CD4-positive, CD25-positive, alpha-beta regulatory T cell (primary cell): ENCODE results near the gene VPREB3. TPM values are rescaled to one million over a fixed set of nuclear protein-coding genes. Genes with fewer than 3 reads are reported as not detected.

Source experiments
- ATAC-seq, 2 donors: fragments of 150-1000 bp; cut with Tn5 transposase; one replicate each; pipeline ENCODE4 v1.10.0; 2021; ENCODE audit warnings: low read depth in 2 of 2, moderate number of reproducible peaks in 2 of 2, moderate library complexity in 1 of 2
- DNase-seq, 3 donors: peaks; one replicate each; pipeline versions ENCODE4 v3.0.0 to v3.0.0-alpha.2; 2012 to 2022; ENCODE audit warnings: mixed read lengths in 1 of 3
- H3K27ac ChIP-seq: one replicate; pipeline ENCODE4 v1.7.0; 2013; ENCODE audit warnings: mild to moderate bottlenecking, low read length; ENCODE audit not compliant: insufficient read depth, poor library complexity, severe bottlenecking
- H3K27me3 ChIP-seq: one replicate; pipeline ENCODE4 v1.7.0; 2013; ENCODE audit warnings: low read length; ENCODE audit not compliant: control insufficient read depth, insufficient read depth
- H3K36me3 ChIP-seq: one replicate; pipeline ENCODE4 v1.7.0; 2013; ENCODE audit warnings: mild to moderate bottlenecking, low read length, moderate library complexity; ENCODE audit not compliant: control insufficient read depth, insufficient read depth
- H3K4me1 ChIP-seq: 2 replicates; pipeline ENCODE4 v1.7.0; 2013; ENCODE audit warnings: mild to moderate bottlenecking, low read length; ENCODE audit not compliant: insufficient read depth, control insufficient read depth, poor library complexity, severe bottlenecking
- H3K4me3 ChIP-seq: one replicate; pipeline ENCODE4 v1.7.0; 2013; ENCODE audit warnings: low read depth, mild to moderate bottlenecking, low read length, moderate library complexity
- H3K9me3 ChIP-seq, 2 experiments: 1 replicate in 1 of 2; 2 replicates in 1 of 2; pipeline ENCODE4 v1.7.0; 2013; ENCODE audit warnings: low read length in 2 of 2, mild to moderate bottlenecking in 1 of 2, moderate library complexity in 1 of 2; ENCODE audit not compliant: control insufficient read depth in 2 of 2
- H3K27ac Mint-ChIP-seq, 3 donors: one replicate each; pipeline ENCODE4 v1.8.0; 2020 to 2022; ENCODE audit warnings: mild to moderate bottlenecking in 3 of 3, mixed read lengths in 3 of 3, moderate library complexity in 2 of 3
- H3K27me3 Mint-ChIP-seq: one replicate; pipeline ENCODE4 v1.8.0; 2022; ENCODE audit warnings: mild to moderate bottlenecking, mixed read lengths
- H3K36me3 Mint-ChIP-seq: one replicate; pipeline ENCODE4 v1.8.0; 2020; ENCODE audit warnings: mixed read lengths
- H3K4me1 Mint-ChIP-seq, 4 donors: one replicate each; pipeline ENCODE4 v1.8.0; 2020 to 2022; ENCODE audit warnings: mixed read lengths in 4 of 4, mild to moderate bottlenecking in 1 of 4
- H3K4me3 Mint-ChIP-seq, 4 donors: one replicate each; pipeline ENCODE4 v1.8.0; 2020 to 2022; ENCODE audit warnings: mild to moderate bottlenecking in 4 of 4, mixed read lengths in 4 of 4, moderate library complexity in 3 of 4
- H3K9me3 Mint-ChIP-seq, 7 donors: one replicate each; pipeline ENCODE4 v1.8.0; 2020 to 2022; ENCODE audit warnings: mixed read lengths in 7 of 7, mild to moderate bottlenecking in 3 of 7, moderate library complexity in 2 of 7
- polyA plus RNA-seq, 4 donors: library from polyadenylated mRNA; unstranded; fragments of 300-500 nt; fragmentation: Illumina TruSeq; gene quantifications; one replicate each; pipeline ENCODE4 v1.2.3, GENCODE V29; 2021
- total RNA-seq: library from RNA; stranded (reverse); gene quantifications from one replicate; pipeline ENCODE4 v1.2.3, GENCODE V29; 2022

VPREB3 gene
- total and polyA plus RNA-seq, 5 donors from 2014 or later = 0.74 to 4.5 (median 1.5) TPM; not detected in 1

DNA sequence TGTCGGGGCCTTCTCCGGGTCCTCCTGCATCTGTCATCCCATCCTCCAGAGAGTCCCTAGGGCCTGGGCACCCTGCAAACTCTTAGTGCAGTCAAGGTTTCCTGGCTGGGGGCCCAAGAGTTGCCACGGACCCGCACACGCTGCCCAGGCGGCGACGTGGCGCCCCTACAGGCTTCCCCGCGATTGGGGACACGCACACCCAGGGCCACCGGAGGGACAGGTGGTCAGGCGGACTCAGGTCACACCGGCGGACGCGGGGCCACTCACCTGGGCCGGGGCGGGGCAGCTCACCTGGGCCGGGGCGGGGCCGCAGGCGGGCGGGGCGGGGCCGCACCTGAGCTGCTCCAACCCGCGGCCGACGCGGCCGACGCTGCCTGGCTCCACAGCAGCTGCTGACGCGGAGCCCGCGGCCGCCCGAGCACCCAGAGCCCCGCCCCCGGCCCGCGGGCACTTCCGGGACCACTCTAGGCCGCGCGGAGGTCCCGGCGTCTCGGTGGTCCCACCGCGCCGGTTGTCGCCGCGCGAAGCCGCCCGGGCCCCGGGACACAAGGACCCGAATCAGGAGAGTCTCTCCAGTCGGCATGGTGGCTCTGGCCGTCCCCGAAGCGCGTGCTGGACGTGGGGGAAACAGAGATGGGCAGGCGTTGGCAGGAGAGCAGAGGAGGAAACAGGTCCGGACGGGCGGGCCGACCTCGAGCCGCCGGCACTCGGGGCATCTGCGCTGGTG is 3.3 kb downstream of the VPREB3 start, which contains the start of gene ZNF70:
Gene ZNF70, minus strand, starts transcription at position 399 of the 727 bp plus-strand sequence. CDS start 5,972 bp downstream, outside the sequence.
- Histone ChIP-seq H3K4me3 (peak within 1 kb of the TSS; percentile 74), H3K4me1 (peaks cover 14% of the 10 kb centered on the region), H3K27me3 (no peaks in the 10 kb centered on the region), H3K36me3 (no peaks in the 10 kb centered on the region), H3K9me3 (no peaks in the 10 kb centered on the region), H3K27ac (peak within 1 kb of the TSS; percentile 43)
- peak within 1 kb of the TSS; percentile 72 to 85 (median 82) for H3K27ac Mint-ChIP-seq
- H3K36me3 Mint-ChIP-seq = peaks cover 6% of the 10 kb centered on the region
- peak within 1 kb of the TSS; percentile 81 to 88 (median 86) for H3K4me3 Mint-ChIP-seq
- peaks cover 0 to 4% (median 0%) of the 10 kb centered on the region in 7 donors for H3K9me3 Mint-ChIP-seq
- peaks cover 7% of the 10 kb centered on the region for H3K27me3 Mint-ChIP-seq
- DNase-seq = peak; percentile 80 to 91 (median 88)
- H3K4me1 Mint-ChIP-seq = peaks cover 0 to 15% (median 10%) of the 10 kb centered on the region in 4 donors
- ATAC-seq = peak; percentile 97 to 99

DNA sequence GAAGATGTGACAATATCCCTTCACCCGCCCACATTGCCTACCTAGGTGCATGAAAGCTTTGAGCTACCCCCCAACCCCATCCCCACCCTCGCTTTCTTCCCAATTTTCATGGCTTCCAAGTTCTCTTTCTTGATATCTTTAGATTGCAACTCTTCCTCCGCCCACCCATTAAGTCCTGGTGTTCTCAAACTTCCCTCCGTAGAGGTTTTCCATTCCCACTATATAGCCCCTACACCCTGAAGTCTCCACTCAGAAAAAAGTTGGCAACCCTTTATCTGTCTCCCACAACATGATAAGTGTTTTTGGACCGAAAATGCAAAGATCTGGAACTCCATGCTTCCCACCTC is 3.9 kb downstream of the VPREB3 start:
- H3K27me3 ChIP-seq = no peaks in the 10 kb centered on the region
- Mint-ChIP-seq H3K9me3 (peaks cover 0 to 4% (median 0%) of the 10 kb centered on the region in 7 donors), H3K4me3 (peak overlapping the region; percentile 78 to 86 (median 80)), H3K36me3 (peaks cover 8% of the 10 kb centered on the region), H3K27me3 (peaks cover 7% of the 10 kb centered on the region), H3K27ac (peak overlapping the region; percentile 15 to 85 (median 82)), H3K4me1 (peaks cover 0 to 15% (median 9%) of the 10 kb centered on the region in 4 donors)
- peaks cover 14% of the 10 kb centered on the region for H3K4me1 ChIP-seq
- no peak for DNase-seq
- H3K27ac ChIP-seq = peak overlapping the region; percentile 43
- H3K9me3 ChIP-seq = no peaks in the 10 kb centered on the region
- ATAC-seq = no peak
- peak overlapping the region; percentile 74 for H3K4me3 ChIP-seq
- no peaks in the 10 kb centered on the region for H3K36me3 ChIP-seq

DNA sequence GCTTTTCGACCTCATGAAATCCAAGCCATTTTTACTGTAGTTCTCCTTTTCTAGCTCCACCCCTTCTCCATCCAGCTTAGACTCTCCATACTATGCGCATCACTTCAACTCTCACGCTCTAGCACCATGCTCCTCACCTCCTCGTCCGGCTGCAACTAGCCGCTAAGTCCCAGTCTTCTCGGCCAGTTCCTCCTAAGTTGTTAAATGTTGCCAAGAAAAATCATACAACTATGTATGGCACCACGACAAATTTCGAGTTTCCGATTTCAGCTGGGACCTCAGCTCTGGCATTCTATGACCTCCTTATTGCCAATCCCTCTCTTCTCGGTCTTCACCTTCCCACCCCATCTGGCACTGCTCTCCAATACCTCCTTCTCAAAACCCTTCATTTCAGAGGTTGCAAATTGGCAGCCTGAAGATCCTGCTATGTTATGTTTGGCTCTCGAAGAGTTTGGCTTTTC is 4.4 kb downstream of the VPREB3 start:
- no peak for ATAC-seq
- Histone ChIP-seq H3K36me3 (no peaks in the 10 kb centered on the region), H3K4me3 (peak overlapping the region; percentile 74), H3K27ac (no peak overlapping the region), H3K27me3 (no peaks in the 10 kb centered on the region), H3K9me3 (no peaks in the 10 kb centered on the region), H3K4me1 (peaks cover 14% of the 10 kb centered on the region)
- peak overlapping the region; percentile 78 to 86 (median 80) for H3K4me3 Mint-ChIP-seq
- H3K4me1 Mint-ChIP-seq = peaks cover 0 to 15% (median 9%) of the 10 kb centered on the region in 4 donors
- DNase-seq = no peak
- H3K27me3 Mint-ChIP-seq = peaks cover 7% of the 10 kb centered on the region
- peaks cover 0 to 4% (median 0%) of the 10 kb centered on the region in 7 donors for H3K9me3 Mint-ChIP-seq
- peak overlapping the region in 1 of 3 donors; percentile 15 for H3K27ac Mint-ChIP-seq
- peaks cover 13% of the 10 kb centered on the region for H3K36me3 Mint-ChIP-seq

- H3K27ac Mint-ChIP-seq = no peak overlapping the region
- ATAC-seq (no peak), DNase-seq (no peak)
- H3K4me3 ChIP-seq = no peak overlapping the region
- H3K9me3 ChIP-seq = peaks cover 2 to 4% of the 10 kb centered on the region in 2 experiments
- peaks cover 19% of the 10 kb centered on the region for H3K36me3 ChIP-seq
- peaks cover 29% of the 10 kb centered on the region for H3K36me3 Mint-ChIP-seq
- H3K27me3 Mint-ChIP-seq = peaks cover 4% of the 10 kb centered on the region
- H3K27ac ChIP-seq = no peak overlapping the region
- peaks cover 8% of the 10 kb centered on the region for H3K4me1 ChIP-seq
- H3K4me1 Mint-ChIP-seq = peaks cover 0 to 12% (median 5%) of the 10 kb centered on the region in 4 donors
- peak overlapping the region in 1 of 4 donors; percentile 58 for H3K4me3 Mint-ChIP-seq
- no peaks in the 10 kb centered on the region for H3K27me3 ChIP-seq
- H3K9me3 Mint-ChIP-seq = peaks cover 0 to 4% (median 0%) of the 10 kb centered on the region in 7 donors
Observed at GRCh38 chr22:23745791-23746190, 8.4 kb downstream of the VPREB3 start.

DNA sequence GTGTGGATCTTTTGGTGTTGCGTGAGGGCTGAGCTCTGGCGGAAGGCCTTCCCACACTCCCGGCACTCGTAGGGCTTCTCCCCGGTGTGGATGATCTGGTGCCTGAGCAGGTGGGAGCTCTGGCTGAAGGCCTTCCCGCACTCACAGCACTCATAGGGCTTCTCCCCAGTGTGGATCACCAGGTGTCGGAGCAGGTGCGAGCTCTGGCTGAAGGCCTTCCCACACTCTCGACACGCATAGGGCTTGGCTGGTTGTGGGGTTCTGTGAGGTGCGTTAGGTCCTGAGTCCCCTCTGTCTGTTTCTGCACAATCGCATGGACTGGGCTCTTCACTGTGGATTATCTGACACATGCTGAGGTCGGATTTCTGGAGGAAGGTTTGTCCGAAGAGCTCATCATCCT is 9.7 kb downstream of the VPREB3 start:
- Mint-ChIP-seq H3K36me3 (peaks cover 24% of the 10 kb centered on the region), H3K4me1 (peaks cover 0 to 3% (median 0%) of the 10 kb centered on the region in 4 donors), H3K9me3 (peaks cover 0 to 4% (median 0%) of the 10 kb centered on the region in 7 donors), H3K4me3 (no peak overlapping the region), H3K27me3 (no peaks in the 10 kb centered on the region), H3K27ac (no peak overlapping the region)
- ATAC-seq (no peak), DNase-seq (no peak)
- Histone ChIP-seq H3K27me3 (no peaks in the 10 kb centered on the region), H3K4me1 (no peaks in the 10 kb centered on the region), H3K4me3 (no peak overlapping the region), H3K27ac (no peak overlapping the region), H3K36me3 (peaks cover 19% of the 10 kb centered on the region), H3K9me3 (peaks cover 2 to 4% of the 10 kb centered on the region in 2 experiments)

- no peak for ATAC-seq
- Histone ChIP-seq H3K27me3 (no peaks in the 10 kb centered on the region), H3K9me3 (peaks cover 2 to 4% of the 10 kb centered on the region in 2 experiments), H3K4me1 (no peaks in the 10 kb centered on the region), H3K4me3 (no peak overlapping the region), H3K36me3 (peaks cover 19% of the 10 kb centered on the region), H3K27ac (no peak overlapping the region)
- H3K27ac Mint-ChIP-seq = no peak overlapping the region
- no peak for DNase-seq
- H3K36me3 Mint-ChIP-seq = peaks cover 24% of the 10 kb centered on the region
- H3K9me3 Mint-ChIP-seq = peaks cover 0 to 4% (median 0%) of the 10 kb centered on the region in 7 donors
- H3K4me3 Mint-ChIP-seq = no peak overlapping the region
- no peaks in the 10 kb centered on the region for H3K27me3 Mint-ChIP-seq
- H3K4me1 Mint-ChIP-seq = peaks cover 0 to 3% (median 0%) of the 10 kb centered on the region in 4 donors
Observed at GRCh38 chr22:23744001-23744400, 10.2 kb downstream of the VPREB3 start.

DNA sequence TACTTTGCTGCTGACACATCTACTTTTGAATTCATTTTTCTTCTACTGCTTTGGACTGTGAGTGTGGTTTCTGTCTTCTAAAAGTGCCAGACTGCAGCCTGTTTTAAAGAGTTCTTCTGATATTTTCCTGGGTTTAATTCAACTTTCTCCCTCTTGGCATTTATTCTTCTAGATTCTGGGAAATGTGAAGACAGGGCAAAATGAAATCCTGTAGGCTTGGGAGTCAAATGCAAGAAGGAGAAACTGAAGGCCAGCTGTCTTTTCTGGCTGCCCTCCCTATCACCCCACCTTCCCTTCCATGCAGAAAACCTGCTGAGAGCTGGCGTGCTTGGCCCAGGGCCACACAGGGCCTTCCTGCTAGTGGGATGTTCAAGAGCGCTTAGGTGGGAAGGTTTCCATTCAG is 10.9 kb downstream of the VPREB3 start:
- Mint-ChIP-seq H3K27me3 (no peaks in the 10 kb centered on the region), H3K27ac (no peak overlapping the region), H3K4me1 (peaks cover 0 to 3% (median 0%) of the 10 kb centered on the region in 4 donors), H3K9me3 (peaks cover 0 to 4% (median 0%) of the 10 kb centered on the region in 7 donors), H3K4me3 (no peak overlapping the region), H3K36me3 (peaks cover 24% of the 10 kb centered on the region)
- ATAC-seq (no peak), DNase-seq (no peak)
- H3K4me3 ChIP-seq = no peak overlapping the region
- no peak overlapping the region for H3K27ac ChIP-seq
- peaks cover 19% of the 10 kb centered on the region for H3K36me3 ChIP-seq
- peaks cover 2 to 4% of the 10 kb centered on the region in 2 experiments for H3K9me3 ChIP-seq
- H3K27me3 ChIP-seq = no peaks in the 10 kb centered on the region
- H3K4me1 ChIP-seq = no peaks in the 10 kb centered on the region
